T-helper 9 cell (primary cell): ENCODE results near the gene KMT2D.

Experiments
- DNase-seq: peaks from one replicate; pipeline ENCODE4 v3.0.0-alpha.2; 2020

KMT2D gene

DNA sequence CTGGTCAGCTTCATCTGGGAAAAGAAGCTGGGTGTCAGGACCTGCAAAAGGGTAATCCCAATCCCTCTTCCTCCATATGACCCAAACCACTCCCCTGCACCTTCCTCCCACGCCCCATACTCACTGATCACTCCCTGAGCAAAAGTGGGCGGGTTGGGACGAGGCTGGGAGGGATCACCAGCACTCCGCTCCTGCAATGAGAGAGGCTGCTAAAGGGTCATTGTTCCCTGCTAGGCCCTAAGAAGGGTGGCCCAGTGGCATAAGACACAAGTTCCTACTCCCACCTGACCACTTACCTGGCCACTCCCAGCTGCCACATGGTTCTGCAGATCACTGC lies 26.3 kb downstream of the KMT2D start:
- no peak for DNase-seq

GRCh38 chr12:49033611-49034285 lies 26.8 kb downstream of the KMT2D start:
- no peak for DNase-seq

DNA sequence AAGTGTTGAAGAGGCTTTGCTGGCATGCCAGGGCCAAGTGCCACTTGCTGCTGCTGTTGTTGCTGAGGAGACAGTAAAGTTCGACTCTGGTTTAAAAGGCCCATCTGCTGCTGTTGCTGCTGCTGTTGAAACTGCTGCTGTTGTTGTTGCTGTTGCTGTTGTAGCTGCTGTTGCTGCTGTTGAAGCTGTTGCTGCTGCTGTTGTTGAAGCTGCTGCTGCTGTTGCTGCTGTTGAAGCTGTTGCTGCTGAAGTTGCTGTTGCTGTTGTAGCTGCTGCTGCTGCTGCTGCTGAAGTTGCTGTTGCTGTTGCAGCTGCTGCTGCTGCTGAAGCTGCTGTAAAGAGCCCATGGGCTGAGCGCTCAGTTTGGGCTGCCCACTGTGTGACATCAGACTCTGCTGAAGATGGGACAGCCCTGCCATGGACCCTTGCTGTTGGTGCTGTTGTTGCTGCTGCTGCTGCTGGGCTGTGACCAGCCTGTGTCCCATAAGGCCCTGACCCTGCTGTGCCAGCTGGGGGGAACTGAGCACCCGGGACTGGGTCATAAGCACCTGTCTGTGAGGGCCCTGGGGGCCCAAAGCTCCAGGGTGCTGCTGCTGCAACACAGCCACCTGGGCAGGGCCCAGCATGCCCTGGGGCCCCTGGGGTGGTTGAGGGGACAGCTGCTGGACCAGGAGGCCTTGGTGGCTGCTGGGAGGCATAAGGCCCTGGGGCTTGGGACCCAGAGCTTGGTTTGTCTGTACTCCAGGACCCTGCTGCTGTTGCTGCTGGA lies 27.7 kb downstream of the KMT2D start:
- DNase-seq, result no peak

DNA sequence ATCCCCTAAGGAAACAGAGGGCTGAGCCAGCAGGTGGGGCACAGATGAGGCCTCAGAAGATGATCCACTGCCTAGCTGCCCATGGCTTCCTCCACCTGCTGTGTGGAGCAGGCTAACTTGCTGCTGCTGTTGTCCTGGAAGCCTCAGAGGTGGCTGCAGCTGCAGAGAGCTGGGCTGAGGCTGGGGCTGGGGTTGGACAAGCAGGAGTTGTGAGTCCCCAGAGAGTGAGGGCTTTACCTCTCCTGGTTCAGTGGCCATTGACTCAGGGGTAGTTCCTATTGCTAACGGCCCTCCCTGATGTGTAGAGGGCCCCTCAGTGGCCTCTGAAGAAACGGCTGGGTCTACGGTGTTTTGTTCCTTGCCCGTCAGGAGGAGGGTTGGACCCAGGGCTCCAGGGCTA lies 28.3 kb downstream of the KMT2D start:
- no peak for DNase-seq

DNA sequence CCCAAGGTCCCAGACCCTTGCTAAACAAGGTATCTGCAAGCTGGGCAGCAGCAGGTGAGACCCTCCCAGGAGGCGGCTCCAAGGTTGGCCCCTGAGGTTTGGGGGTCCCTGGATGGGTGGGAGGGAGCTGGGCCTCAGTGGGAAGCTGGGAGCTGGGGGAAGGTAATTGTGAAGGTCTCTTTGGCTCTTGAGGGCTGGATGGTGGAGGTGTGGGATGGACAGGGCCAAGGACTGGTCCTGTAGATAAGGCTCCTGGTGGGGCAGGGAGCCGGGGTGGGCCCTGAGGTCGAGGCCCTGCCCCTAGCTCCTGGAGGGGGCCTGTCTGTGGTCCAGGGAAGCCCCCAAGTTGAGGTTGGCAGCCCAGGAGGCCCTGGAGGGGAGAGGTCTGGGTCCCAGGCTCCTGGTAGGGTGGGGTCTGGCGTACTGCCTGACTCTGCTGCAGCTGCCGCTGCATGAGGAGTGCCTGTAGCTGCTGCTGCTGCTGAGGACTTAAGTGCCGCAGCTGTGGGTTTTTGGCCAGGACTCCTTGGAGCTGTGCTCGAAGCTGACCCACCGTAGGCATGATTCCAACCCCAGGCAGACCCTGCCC lies 28.9 kb downstream of the KMT2D start:
- DNase-seq, result no peak

- DNase-seq, result no peak
Observed at GRCh38 chr12:49030714-49031572, 29.7 kb downstream of the KMT2D start.

- DNase-seq, result no peak
Observed at GRCh38 chr12:49030119-49030518, 30.5 kb downstream of the KMT2D start.

DNA sequence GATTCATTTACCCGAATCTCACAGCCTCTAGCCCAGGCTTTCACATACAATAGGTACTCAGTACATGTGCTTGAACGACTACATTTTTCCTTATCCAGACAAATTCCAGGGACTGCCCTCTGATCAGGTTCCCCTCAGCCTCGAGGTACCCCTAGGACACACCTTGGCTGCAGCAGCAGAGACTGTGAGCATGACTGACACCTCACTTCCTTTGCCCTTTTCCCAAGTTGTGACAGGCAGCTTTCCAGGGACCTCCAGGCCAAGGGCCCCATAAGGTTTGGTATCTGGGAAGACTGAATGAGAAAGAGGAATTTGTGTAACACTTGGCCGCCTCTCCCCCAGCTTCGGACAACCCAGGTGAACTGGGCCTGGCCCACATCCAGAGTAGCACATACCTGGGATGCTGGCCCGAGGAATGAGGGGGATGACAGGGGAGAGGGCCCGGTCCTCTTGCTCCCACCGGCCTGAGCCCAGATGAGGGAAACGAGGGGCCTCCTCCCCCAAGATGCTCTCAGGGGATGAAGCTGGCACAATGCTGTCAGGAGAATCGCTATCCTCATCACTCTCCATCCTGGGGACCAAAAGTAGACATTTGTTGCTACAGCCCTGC lies 31.8 kb downstream of the KMT2D start:
- DNase-seq, result no peak

GRCh38 chr12:49027846-49028555 lies 32.6 kb downstream of the KMT2D start:
- DNase-seq, result no peak

- no peak for DNase-seq
Observed at GRCh38 chr12:49026678-49027480, 33.7 kb downstream of the KMT2D start.

DNA sequence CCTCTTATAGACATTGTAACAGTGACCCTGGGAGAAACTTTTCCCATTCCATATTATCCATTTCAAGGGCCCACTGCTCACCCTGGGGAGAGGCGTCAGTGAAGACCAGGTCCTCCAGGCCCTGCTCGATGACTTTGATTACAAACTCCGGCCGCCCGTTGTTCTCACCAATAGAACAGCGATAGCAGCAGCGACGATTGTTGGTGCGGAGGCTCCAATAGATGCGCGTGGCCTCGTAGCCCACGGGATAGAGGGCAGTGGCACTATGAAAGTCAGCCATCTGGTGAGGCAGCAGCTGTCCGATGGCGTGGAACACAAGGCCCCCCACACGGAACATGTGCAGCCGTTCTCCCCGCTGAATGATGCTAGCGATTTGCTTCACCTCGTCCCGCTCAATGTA lies 34.5 kb downstream of the KMT2D start:
- DNase-seq, result no peak

GRCh38 chr12:49025463-49025862 lies 35.1 kb downstream of the KMT2D start:
- DNase-seq, result no peak

GRCh38 chr12:49024543-49024942 lies 36.1 kb downstream of the KMT2D start:
- DNase-seq, result no peak

GRCh38 chr12:49023812-49024211 lies 36.8 kb downstream of the KMT2D start:
- DNase-seq, result no peak

DNA sequence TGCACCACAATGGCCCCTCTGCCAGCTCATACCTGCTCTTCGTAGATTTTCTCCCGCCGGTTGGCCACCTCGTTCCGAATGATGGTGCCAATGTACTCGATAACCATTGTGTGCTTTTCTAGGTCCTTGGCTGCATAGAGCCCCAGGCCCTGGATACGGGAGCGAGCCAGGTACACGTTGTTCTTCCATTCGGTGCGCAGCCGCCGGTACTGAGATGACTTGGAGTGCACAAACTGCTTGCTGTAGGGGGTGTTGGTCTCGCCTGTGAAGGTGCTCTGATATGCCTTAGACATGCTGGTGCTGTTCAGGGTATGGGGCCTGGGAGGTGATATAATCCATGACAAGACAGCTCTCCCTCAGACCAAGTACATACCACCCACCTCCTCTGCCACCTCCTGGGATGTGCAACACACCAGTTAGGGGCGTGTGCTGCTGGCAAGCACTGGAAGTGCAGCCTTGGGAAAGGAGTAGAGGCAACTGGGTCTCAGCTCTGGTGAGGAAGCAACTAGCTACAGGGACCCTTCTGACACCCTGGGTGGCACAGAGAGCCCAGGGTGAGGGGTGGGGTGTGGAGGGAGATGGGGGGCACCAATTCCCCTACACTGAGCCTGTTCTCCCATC lies 37.9 kb downstream of the KMT2D start:
- DNase-seq, result no peak

DNA sequence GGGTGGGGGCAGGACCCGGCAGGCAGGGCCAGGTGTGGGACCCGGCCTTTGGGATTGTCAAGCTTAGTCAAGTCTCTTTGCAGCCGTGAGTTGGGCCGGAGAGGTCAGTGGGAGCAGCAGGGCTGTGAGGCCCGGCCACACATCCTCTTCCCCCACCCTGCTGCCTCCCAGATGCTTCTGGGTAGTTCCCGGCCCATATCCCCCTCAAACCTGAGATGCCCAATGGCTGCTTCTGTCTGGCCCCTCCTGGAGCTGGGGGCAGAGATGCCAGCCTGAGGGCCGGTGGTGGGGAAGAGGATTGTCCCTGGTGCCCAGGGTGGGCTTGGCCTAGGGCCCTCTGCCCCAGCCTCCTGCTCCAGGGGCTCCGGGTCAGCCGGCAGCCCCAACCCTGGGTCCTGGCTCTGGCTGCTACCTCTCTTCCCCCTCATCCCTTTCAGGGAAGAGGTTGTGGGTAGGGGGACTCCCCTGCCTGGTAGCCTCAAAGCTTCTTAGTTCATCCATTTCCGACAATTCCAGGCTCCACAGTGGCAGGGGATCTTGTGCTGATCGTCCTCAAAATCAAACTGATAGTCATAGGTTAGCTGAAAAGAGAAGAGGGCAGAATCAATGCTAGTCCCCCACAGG lies 39.2 kb downstream of the KMT2D start:
- no peak for DNase-seq

DNA sequence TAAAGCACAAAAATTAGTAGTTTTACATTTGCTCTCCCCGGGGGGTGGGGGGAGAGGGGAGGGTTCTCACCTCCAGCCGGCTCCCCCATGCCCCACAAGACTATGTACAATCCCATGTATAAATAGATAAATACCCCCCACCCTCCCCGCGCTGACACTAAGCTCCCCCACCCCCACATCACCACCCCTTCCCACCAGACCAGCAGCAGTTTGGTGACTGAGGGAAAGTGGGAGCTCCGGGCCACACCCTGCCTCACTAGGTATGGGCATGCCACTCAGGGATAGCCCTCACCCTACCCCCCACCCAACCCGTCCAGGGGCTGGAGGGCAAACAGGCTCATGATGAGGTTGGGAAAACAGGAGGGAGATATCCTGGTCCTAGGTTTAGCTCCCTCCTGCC lies 40.2 kb downstream of the KMT2D start:
- DNase-seq, result no peak

- DNase-seq, result peak; percentile 26
Observed at GRCh38 chr12:49019443-49020324, 40.9 kb downstream of the KMT2D start.

DNA sequence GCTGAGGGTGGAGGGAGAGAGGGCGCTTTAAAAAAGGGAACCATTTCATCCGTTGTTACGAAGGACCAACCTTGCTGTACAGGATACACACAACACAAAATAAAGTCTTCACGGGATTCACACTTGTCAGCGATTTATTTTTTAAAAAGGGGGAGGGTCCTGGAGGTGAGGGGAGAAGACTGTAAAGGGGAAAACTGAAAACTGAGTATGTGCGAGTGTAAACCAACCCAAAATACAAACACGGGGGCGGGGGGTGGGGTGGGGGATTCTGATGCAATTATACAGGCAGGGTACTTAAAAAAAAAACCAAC lies 41.5 kb downstream of the KMT2D start:
- no peak for DNase-seq
